H9 (cell line): ENCODE results near the gene TIMM8A. TPM values are rescaled to one million over a fixed set of nuclear protein-coding genes. Genes with fewer than 3 reads are reported as not detected.

ENCODE experiments used
- DNase-seq: peaks from one replicate; pipeline ENCODE4 v3.0.0-alpha.2; 2017
- H2AFZ ChIP-seq: one replicate; pipeline ENCODE4 v1.6.1; 2013; ENCODE audit warnings: mild to moderate bottlenecking, low read length, control low read depth, moderate library complexity
- H2AK5ac ChIP-seq: 2 replicates; pipeline ENCODE4 v1.6.1; 2013; ENCODE audit warnings: low read length, control low read depth, mixed read lengths; ENCODE audit not compliant: insufficient read length
- H2BK120ac ChIP-seq: one replicate; pipeline ENCODE4 v1.6.1; 2013; ENCODE audit warnings: low read depth, mild to moderate bottlenecking, low read length, control low read depth, inconsistent platforms; ENCODE audit not compliant: poor library complexity, severe bottlenecking
- H2BK12ac ChIP-seq: 2 replicates; pipeline ENCODE4 v1.6.1; 2013; ENCODE audit warnings: low read length, control low read depth, mixed read lengths, low read depth; ENCODE audit not compliant: insufficient read length
- H2BK15ac ChIP-seq: 2 replicates; pipeline ENCODE4 v1.6.1; 2013; ENCODE audit warnings: low read depth, low read length, control low read depth
- H2BK20ac ChIP-seq: one replicate; pipeline ENCODE4 v1.6.1; 2013; ENCODE audit warnings: low read depth, mild to moderate bottlenecking, low read length, control low read depth, inconsistent platforms; ENCODE audit not compliant: poor library complexity, severe bottlenecking
- H2BK5ac ChIP-seq: 2 replicates; pipeline ENCODE4 v1.6.1; 2013; ENCODE audit warnings: low read length, control low read depth, mixed read lengths; ENCODE audit not compliant: insufficient read length
- H3K14ac ChIP-seq: 2 replicates; pipeline ENCODE4 v1.6.1; 2013; ENCODE audit warnings: low read length, control low read depth; ENCODE audit not compliant: insufficient read depth
- H3K18ac ChIP-seq: 2 replicates; pipeline ENCODE4 v1.6.1; 2013; ENCODE audit warnings: low read depth, mild to moderate bottlenecking, mixed read lengths, low read length, control low read depth; ENCODE audit not compliant: insufficient read length
- H3K23ac ChIP-seq: 2 replicates; pipeline ENCODE4 v1.6.1; 2013; ENCODE audit warnings: low read length, control low read depth, mixed read lengths, low read depth; ENCODE audit not compliant: insufficient read length
- H3K23me2 ChIP-seq: 2 replicates; pipeline ENCODE4 v1.6.1; 2013; ENCODE audit warnings: low read depth, mild to moderate bottlenecking, mixed read lengths, low read length, control low read depth; ENCODE audit not compliant: insufficient read length, poor library complexity, severe bottlenecking
- H3K27ac ChIP-seq: 2 replicates; pipeline ENCODE4 v1.5.1; 2013; ENCODE audit warnings: low read length, control low read depth, mixed read lengths, low read depth; ENCODE audit not compliant: insufficient read length
- H3K27me3 ChIP-seq: 2 replicates; pipeline ENCODE4 v1.6.1; 2013; ENCODE audit warnings: low read length, control low read depth, inconsistent platforms; ENCODE audit not compliant: insufficient read depth
- H3K4ac ChIP-seq: 2 replicates; pipeline ENCODE4 v1.6.1; 2013; ENCODE audit warnings: low read depth, mild to moderate bottlenecking, control low read depth, inconsistent platforms, low read length, moderate library complexity
- H3K4me1 ChIP-seq: 2 replicates; pipeline ENCODE4 v1.6.1; 2013; ENCODE audit warnings: low read length, control low read depth, inconsistent platforms; ENCODE audit not compliant: insufficient read depth
- H3K4me2 ChIP-seq: 2 replicates; pipeline ENCODE4 v1.6.1; 2013; ENCODE audit warnings: low read length, control low read depth, mixed read lengths; ENCODE audit not compliant: insufficient read length, insufficient read depth
- H3K56ac ChIP-seq: 2 replicates; pipeline ENCODE4 v1.6.1; 2013; ENCODE audit warnings: low read depth, mild to moderate bottlenecking, mixed read lengths, low read length, control low read depth; ENCODE audit not compliant: insufficient read length
- H3K79me1 ChIP-seq: 2 replicates; pipeline ENCODE4 v1.6.1; 2013; ENCODE audit warnings: low read depth, mild to moderate bottlenecking, moderate library complexity, low read length, control low read depth, inconsistent platforms; ENCODE audit not compliant: insufficient read depth, poor library complexity, severe bottlenecking
- H3K79me2 ChIP-seq: 2 replicates; pipeline ENCODE4 v1.6.1; 2013; ENCODE audit warnings: low read length, control low read depth, inconsistent platforms; ENCODE audit not compliant: insufficient read depth
- H3K9ac ChIP-seq: 2 replicates; pipeline ENCODE4 v1.6.1; 2013; ENCODE audit warnings: low read length, control low read depth, mixed read lengths; ENCODE audit not compliant: insufficient read length; ENCODE audit errors: extremely low read depth
- H3K9me3 ChIP-seq: one replicate; pipeline ENCODE4 v1.6.1; 2013; ENCODE audit warnings: low read depth, low read length, inconsistent platforms; ENCODE audit not compliant: control insufficient read depth
- H3T11ph ChIP-seq: one replicate; pipeline ENCODE4 v1.6.1; 2013; ENCODE audit warnings: mild to moderate bottlenecking, low read length, control low read depth, inconsistent platforms
- H4K20me1 ChIP-seq: one replicate; pipeline ENCODE4 v1.6.1; 2013; ENCODE audit not compliant: control insufficient read depth, insufficient read length, insufficient read depth
- H4K5ac ChIP-seq: 2 replicates; pipeline ENCODE4 v1.6.1; 2013; ENCODE audit warnings: low read depth, mild to moderate bottlenecking, mixed read lengths, low read length, control low read depth; ENCODE audit not compliant: insufficient read length
- H4K8ac ChIP-seq: replicated peaks from 2 replicates; pipeline ENCODE4 v1.6.1; 2013; ENCODE audit warnings: low read length, control low read depth, mixed read lengths, low read depth; ENCODE audit not compliant: insufficient read length
- H4K91ac ChIP-seq: 2 replicates; pipeline ENCODE4 v1.6.1; 2013; ENCODE audit warnings: low read depth, mild to moderate bottlenecking, moderate library complexity, mixed read lengths, low read length, control low read depth; ENCODE audit not compliant: insufficient read length
- H3K27ac Mint-ChIP-seq, 3 experiments: 2 replicates in 2 of 3; 3 replicates in 1 of 3; pipeline ENCODE4 v1.8.0; 2020 to 2021; ENCODE audit warnings: mixed read lengths in 3 of 3, mild to moderate bottlenecking in 1 of 3, moderate library complexity in 1 of 3
- H3K27me3 Mint-ChIP-seq: 2 replicates; pipeline ENCODE4 v1.8.0; 2021; ENCODE audit warnings: low read depth, mild to moderate bottlenecking, moderate library complexity, mixed read lengths
- H3K36me3 Mint-ChIP-seq, 3 experiments: 2 replicates in 2 of 3; 3 replicates in 1 of 3; pipeline ENCODE4 v1.8.0; 2020 to 2021; ENCODE audit warnings: low read depth in 3 of 3, mixed read lengths in 3 of 3; ENCODE audit not compliant: insufficient read depth in 1 of 3
- H3K4me1 Mint-ChIP-seq, 2 experiments: 2 replicates each; pipeline ENCODE4 v1.8.0; 2020; ENCODE audit warnings: mixed read lengths in 2 of 2
- H3K4me3 Mint-ChIP-seq, 2 experiments: 2 replicates in 1 of 2; 3 replicates in 1 of 2; pipeline ENCODE4 v1.8.0; 2020 to 2021; ENCODE audit warnings: mild to moderate bottlenecking in 2 of 2, mixed read lengths in 2 of 2, moderate library complexity in 1 of 2
- H3K9me3 Mint-ChIP-seq, 2 experiments: 2 replicates in 1 of 2; 3 replicates in 1 of 2; pipeline ENCODE4 v1.8.0; 2020; ENCODE audit warnings: mild to moderate bottlenecking in 2 of 2, mixed read lengths in 2 of 2, moderate library complexity in 1 of 2
- WGBS: extraction: QIAGEN DNeasy Blood & Tissue Kit; methylation state at CpG from one replicate; pipeline ENCODE4 v1.1.7; 2013; ENCODE audit warnings: missing lambda C conversion rate, low lambda C conversion rate, mixed read lengths; ENCODE audit not compliant: insufficient read length; ENCODE audit errors: extremely low coverage; 5-methylcytosine and 5-hydroxymethylcytosine counted together
- total RNA-seq: library from RNA; stranded (reverse); gene quantifications from 2 replicates; pipeline ENCODE4 v1.2.1, GENCODE V29; 2021
- TF ChIP-seq, protein P1 (sequence below): fragments of 200-600 bp; sonication (generic); conservative IDR thresholded peaks from 3 replicates; pipeline ENCODE4 v1.8.0; 2021; ENCODE audit warnings: antibody characterized with exemption, mild to moderate bottlenecking

TIMM8A gene
- total RNA-seq, 1 experiment from 2014 or later = 40.2 TPM

- Histone ChIP-seq H4K5ac (no peak overlapping the region), H4K91ac (no peak overlapping the region), H3K4me2 (no peak overlapping the region), H3K9ac (no peak overlapping the region), H4K20me1 (no peaks in the 10 kb centered on the region), H3K23ac (no peak overlapping the region), H3K14ac (no peak overlapping the region), H3K27ac (no peak overlapping the region), H2AFZ (no peak overlapping the region), H3K18ac (no peak overlapping the region), H2BK120ac (no peak overlapping the region), H3K27me3 (no peaks in the 10 kb centered on the region), H3K4me1 (no peaks in the 10 kb centered on the region), H3K79me1 (no peaks in the 10 kb centered on the region), H3T11ph (no peak overlapping the region), H2BK5ac (no peak overlapping the region), H2BK15ac (no peak overlapping the region), H3K79me2 (no peaks in the 10 kb centered on the region), H3K56ac (no peak overlapping the region), H3K23me2 (no peaks in the 10 kb centered on the region), H4K8ac (no peak overlapping the region), H2BK12ac (no peak overlapping the region), H2AK5ac (no peak overlapping the region), H2BK20ac (no peak overlapping the region), H3K9me3 (peaks cover 44% of the 10 kb centered on the region), H3K4ac (no peak overlapping the region)
- Mint-ChIP-seq H3K4me1 (no peaks in the 10 kb centered on the region), H3K27ac (no peak overlapping the region), H3K9me3 (peaks cover 57 to 63% of the 10 kb centered on the region in 2 experiments), H3K27me3 (peaks cover 5% of the 10 kb centered on the region; the same call in 1 of the 2 replicates), H3K4me3 (no peak overlapping the region), H3K36me3 (peaks cover 0 to under 1% (median 0%) of the 10 kb centered on the region in 3 experiments; a peak in 2 of 7 replicates)
- WGBS = no CpG with 5 or more reads among the region's 1 CpG
- TF ChIP-seq, protein P1, sequence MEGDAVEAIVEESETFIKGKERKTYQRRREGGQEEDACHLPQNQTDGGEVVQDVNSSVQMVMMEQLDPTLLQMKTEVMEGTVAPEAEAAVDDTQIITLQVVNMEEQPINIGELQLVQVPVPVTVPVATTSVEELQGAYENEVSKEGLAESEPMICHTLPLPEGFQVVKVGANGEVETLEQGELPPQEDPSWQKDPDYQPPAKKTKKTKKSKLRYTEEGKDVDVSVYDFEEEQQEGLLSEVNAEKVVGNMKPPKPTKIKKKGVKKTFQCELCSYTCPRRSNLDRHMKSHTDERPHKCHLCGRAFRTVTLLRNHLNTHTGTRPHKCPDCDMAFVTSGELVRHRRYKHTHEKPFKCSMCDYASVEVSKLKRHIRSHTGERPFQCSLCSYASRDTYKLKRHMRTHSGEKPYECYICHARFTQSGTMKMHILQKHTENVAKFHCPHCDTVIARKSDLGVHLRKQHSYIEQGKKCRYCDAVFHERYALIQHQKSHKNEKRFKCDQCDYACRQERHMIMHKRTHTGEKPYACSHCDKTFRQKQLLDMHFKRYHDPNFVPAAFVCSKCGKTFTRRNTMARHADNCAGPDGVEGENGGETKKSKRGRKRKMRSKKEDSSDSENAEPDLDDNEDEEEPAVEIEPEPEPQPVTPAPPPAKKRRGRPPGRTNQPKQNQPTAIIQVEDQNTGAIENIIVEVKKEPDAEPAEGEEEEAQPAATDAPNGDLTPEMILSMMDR = no peak
- no peak for DNase-seq
These were observed 16.8 kb upstream of the TIMM8A start for GRCh38 chrX:101365301-101365795.
